Mesenchymal stem cell (in vitro differentiated cells and primary cell): ENCODE results near the gene FAM25G.
"Not testable (repeated sequence)": the region's sequence is repeated elsewhere in the genome, so short reads cannot be mapped to it uniquely, and the experiment has no call there.

ENCODE experiments used
- DNase-seq: peaks from one replicate; pipeline ENCODE4 v3.0.0-alpha.2; 2013
- H2AFZ ChIP-seq: one replicate; pipeline ENCODE4 v1.6.1; 2013; ENCODE audit warnings: low read depth, mild to moderate bottlenecking, control low read depth, inconsistent platforms, low read length, moderate library complexity
- H2AK5ac ChIP-seq: 2 replicates; pipeline ENCODE4 v1.6.1; 2013; ENCODE audit warnings: low read length, moderate library complexity, mild to moderate bottlenecking, inconsistent platforms; ENCODE audit not compliant: severe bottlenecking
- H2BK120ac ChIP-seq: one replicate; pipeline ENCODE4 v1.6.1; 2013; ENCODE audit warnings: low read depth, mild to moderate bottlenecking, inconsistent platforms, low read length, moderate library complexity
- H2BK12ac ChIP-seq, 2 experiments: one replicate each; pipeline ENCODE4 v1.6.1; 2013; ENCODE audit warnings: inconsistent platforms in 2 of 2, low read length in 2 of 2, mild to moderate bottlenecking in 2 of 2, moderate library complexity in 2 of 2, control low read depth in 1 of 2
- H2BK15ac ChIP-seq: one replicate; pipeline ENCODE4 v1.6.1; 2013; ENCODE audit warnings: mild to moderate bottlenecking, low read depth, inconsistent platforms; ENCODE audit not compliant: poor library complexity, severe bottlenecking
- H2BK5ac ChIP-seq: 2 replicates; pipeline ENCODE4 v1.6.1; 2013; ENCODE audit warnings: low read depth, mild to moderate bottlenecking, low read length, control low read depth, inconsistent platforms; ENCODE audit not compliant: poor library complexity, severe bottlenecking
- H3K14ac ChIP-seq, 2 experiments: one replicate each; pipeline ENCODE4 v1.6.1; 2013; ENCODE audit warnings: inconsistent platforms in 2 of 2, low read length in 2 of 2, control low read depth in 1 of 2, mild to moderate bottlenecking in 1 of 2, moderate library complexity in 1 of 2
- H3K18ac ChIP-seq, 2 experiments: one replicate each; pipeline ENCODE4 v1.6.1; 2013; ENCODE audit warnings: inconsistent platforms in 2 of 2, low read length in 2 of 2, control low read depth in 1 of 2, low read depth in 1 of 2, mild to moderate bottlenecking in 1 of 2
- H3K23ac ChIP-seq, 2 experiments: one replicate each; pipeline ENCODE4 v1.6.1; 2013; ENCODE audit warnings: inconsistent platforms in 2 of 2, low read length in 2 of 2, mild to moderate bottlenecking in 2 of 2, moderate library complexity in 2 of 2, control low read depth in 1 of 2
- H3K27ac ChIP-seq: 2 replicates; pipeline ENCODE4 v1.5.1; 2013; ENCODE audit warnings: mild to moderate bottlenecking, moderate library complexity, low read length, control low read depth, inconsistent platforms; ENCODE audit not compliant: poor library complexity, severe bottlenecking
- H3K27me3 ChIP-seq, 2 experiments: 2 replicates each; pipeline versions ENCODE4 v1.6.1 to v1.7.0; 2013; ENCODE audit warnings: low read length in 2 of 2, mild to moderate bottlenecking in 2 of 2, moderate library complexity in 2 of 2, control low read depth in 1 of 2, inconsistent platforms in 1 of 2; ENCODE audit not compliant: control insufficient read depth in 1 of 2, insufficient read depth in 1 of 2
- H3K36me3 ChIP-seq, 2 experiments: 2 replicates each; pipeline versions ENCODE4 v1.6.1 to v1.7.0; 2013; ENCODE audit warnings: low read length in 2 of 2, control low read depth in 1 of 2, inconsistent platforms in 1 of 2, low read depth in 1 of 2, mild to moderate bottlenecking in 1 of 2; ENCODE audit not compliant: insufficient read depth in 2 of 2, control insufficient read depth in 1 of 2
- H3K4ac ChIP-seq, 2 experiments: one replicate each; pipeline ENCODE4 v1.6.1; 2013; ENCODE audit warnings: inconsistent platforms in 2 of 2, low read length in 2 of 2, mild to moderate bottlenecking in 2 of 2, moderate library complexity in 2 of 2, control low read depth in 1 of 2, low read depth in 1 of 2
- H3K4me1 ChIP-seq: 2 replicates; pipeline ENCODE4 v1.6.1; 2013; ENCODE audit warnings: low read depth, low read length, control low read depth; ENCODE audit not compliant: control insufficient read depth, insufficient read depth
- H3K4me2 ChIP-seq: 2 replicates; pipeline ENCODE4 v1.6.1; 2013; ENCODE audit warnings: low read length, mild to moderate bottlenecking, inconsistent platforms; ENCODE audit not compliant: poor library complexity, severe bottlenecking
- H3K4me3 ChIP-seq, 2 experiments: 2 replicates each; pipeline versions ENCODE4 v1.5.1 to v1.7.0; 2013; ENCODE audit warnings: low read length in 2 of 2, mild to moderate bottlenecking in 2 of 2, control low read depth in 1 of 2, low read depth in 1 of 2; ENCODE audit not compliant: insufficient read depth in 1 of 2
- H3K79me1 ChIP-seq: replicated peaks from 2 replicates; pipeline ENCODE4 v1.6.1; 2013; ENCODE audit warnings: mild to moderate bottlenecking, control low read depth, low read length, inconsistent platforms; ENCODE audit not compliant: poor library complexity, severe bottlenecking
- H3K9ac ChIP-seq: 2 replicates; pipeline ENCODE4 v1.7.0; 2013; ENCODE audit warnings: mild to moderate bottlenecking, low read length, moderate library complexity
- H3K9me3 ChIP-seq: 2 replicates; pipeline ENCODE4 v1.7.0; 2013; ENCODE audit warnings: mild to moderate bottlenecking, low read length; ENCODE audit not compliant: control insufficient read depth
- H4K8ac ChIP-seq: one replicate; pipeline ENCODE4 v1.6.1; 2013; ENCODE audit warnings: inconsistent platforms, mild to moderate bottlenecking, low read length, moderate library complexity
- H4K91ac ChIP-seq: one replicate; pipeline ENCODE4 v1.6.1; 2013; ENCODE audit warnings: mild to moderate bottlenecking, low read length, inconsistent platforms
- WGBS: methylation state at CpG from one replicate; pipeline ENCODE4 v1.1.7; 2013; ENCODE audit warnings: mixed read lengths; 5-methylcytosine and 5-hydroxymethylcytosine counted together

The FAM25G gene

GRCh38 chr10:47483923-47484322 is 7.6 kb downstream of the FAM25G start, which contains the start of gene ANXA8:
Gene ANXA8 (minus strand): TSS chr10:47484115. CDS start chr10:47483933, 182 bp downstream.
- H3K79me1 ChIP-seq, H2BK120ac ChIP-seq, H4K91ac ChIP-seq, H2AFZ ChIP-seq, DNase-seq, H3K4me3 ChIP-seq, H2BK12ac ChIP-seq, H3K9ac ChIP-seq, H3K14ac ChIP-seq, H2BK5ac ChIP-seq, H3K9me3 ChIP-seq, H3K27me3 ChIP-seq, H3K23ac ChIP-seq, H3K4me2 ChIP-seq, H3K36me3 ChIP-seq, H3K4me1 ChIP-seq, H2AK5ac ChIP-seq, H3K18ac ChIP-seq, H3K4ac ChIP-seq, H4K8ac ChIP-seq, H2BK15ac ChIP-seq, H3K27ac ChIP-seq: not testable (repeated sequence)
- WGBS, result 97% methylated on average over 3 of the region's 11 CpGs

GRCh38 chr10:47482367-47482766 is 9.1 kb downstream of the FAM25G start:
- not testable (repeated sequence) for H2BK15ac ChIP-seq, H3K4me3 ChIP-seq, H2AK5ac ChIP-seq, H2BK120ac ChIP-seq, H3K4ac ChIP-seq, H3K4me1 ChIP-seq, H4K8ac ChIP-seq, H3K9ac ChIP-seq, H3K79me1 ChIP-seq, H3K18ac ChIP-seq, H3K27ac ChIP-seq, H2BK12ac ChIP-seq, H3K23ac ChIP-seq, H3K4me2 ChIP-seq, H2AFZ ChIP-seq, H3K27me3 ChIP-seq, H4K91ac ChIP-seq, H3K9me3 ChIP-seq, H3K14ac ChIP-seq, DNase-seq, H2BK5ac ChIP-seq, H3K36me3 ChIP-seq
- no CpG with 5 or more reads among the region's 1 CpG for WGBS

GRCh38 chr10:47481768-47482181 is 9.7 kb downstream of the FAM25G start:
- H3K4me3 ChIP-seq, DNase-seq, H2AFZ ChIP-seq, H3K27me3 ChIP-seq, H3K79me1 ChIP-seq, H2BK5ac ChIP-seq, H4K91ac ChIP-seq, H3K4ac ChIP-seq, H3K36me3 ChIP-seq, H3K23ac ChIP-seq, H3K9me3 ChIP-seq, H3K4me1 ChIP-seq, H2BK120ac ChIP-seq, H3K4me2 ChIP-seq, H2BK12ac ChIP-seq, H3K9ac ChIP-seq, H4K8ac ChIP-seq, H3K14ac ChIP-seq, H2AK5ac ChIP-seq, H2BK15ac ChIP-seq, H3K18ac ChIP-seq: not testable (repeated sequence)
- WGBS, result 100% methylated on average over 2 of the region's 6 CpGs
- peak overlapping the region; percentile 47 for H3K27ac ChIP-seq

GRCh38 chr10:47481182-47481766 is 10.2 kb downstream of the FAM25G start:
- H2BK120ac ChIP-seq, H3K23ac ChIP-seq, H2BK15ac ChIP-seq, H4K91ac ChIP-seq, H3K14ac ChIP-seq, H3K9me3 ChIP-seq, H2BK5ac ChIP-seq, H3K27me3 ChIP-seq, H3K4me1 ChIP-seq, H3K18ac ChIP-seq, DNase-seq, H4K8ac ChIP-seq, H3K4ac ChIP-seq, H2AFZ ChIP-seq, H2BK12ac ChIP-seq, H3K79me1 ChIP-seq, H2AK5ac ChIP-seq, H3K9ac ChIP-seq, H3K4me3 ChIP-seq, H3K27ac ChIP-seq, H3K4me2 ChIP-seq, H3K36me3 ChIP-seq: not testable (repeated sequence)
- no CpG with 5 or more reads among the region's 10 CpGs for WGBS
